PC-3 (cell line): ENCODE measurements around the gene RAET1E. TPM values are rescaled to one million over a fixed set of nuclear protein-coding genes. Genes with fewer than 3 reads are reported as not detected.
"Not testable (repeated sequence)": the region's sequence is repeated elsewhere in the genome, so short reads cannot be mapped to it uniquely, and the experiment has no call there.

Experiments
- ATAC-seq: fragments of 200-7000 bp; cut with Tn5 transposase; 2 replicates; pipeline ENCODE4 v1.9.1; 2020; ENCODE audit warnings: mild to moderate bottlenecking, moderate library complexity
- BruUV-seq: library from RNA; stranded (reverse); fragments of 400-500 nt; replicated peaks from 2 replicates; lab custom pipeline; 2021; lab: Mats Ljungman, UMichigan
- CTCF ChIA-PET: fragments of 300-600 bp; sonication (Branson Sonifier 250); formaldehyde crosslinking; loops from one replicate; lab custom pipeline; 2022; ENCODE audit warnings: antibody characterized with exemption; lab: Charles Lee
- POLR2A ChIA-PET: fragments of 300-600 bp; sonication (Branson Sonifier 250); formaldehyde crosslinking; loops from one replicate; lab custom pipeline; 2022; ENCODE audit warnings: antibody characterized with exemption; ENCODE audit not compliant: unreplicated experiment; lab: Charles Lee
- DNase-seq: peaks from one replicate; pipeline ENCODE4 v3.0.0-alpha.2; 2015
- H2AFZ ChIP-seq: fragments of 300-600 bp; sonication (generic); 2 replicates; pipeline ENCODE4 v1.6.0; 2016; ENCODE audit warnings: antibody characterized with exemption, low read length
- H3F3A ChIP-seq: fragments of 300-600 bp; sonication (generic); one replicate; pipeline ENCODE4 v1.6.0; 2017; ENCODE audit warnings: antibody characterized with exemption, low read length, control low read depth, mild to moderate bottlenecking; ENCODE audit not compliant: unreplicated experiment
- H3K27ac ChIP-seq: fragments of 300-600 bp; sonication (generic); 2 replicates; pipeline ENCODE4 v1.5.1; 2016; ENCODE audit warnings: mild to moderate bottlenecking, low read length
- H3K27me3 ChIP-seq: fragments of 300-600 bp; sonication (generic); 2 replicates; pipeline ENCODE4 v1.6.1; 2016; ENCODE audit warnings: low read length, mixed read lengths
- H3K36me3 ChIP-seq: fragments of 300-600 bp; sonication (generic); 2 replicates; pipeline ENCODE4 v1.6.1; 2016; ENCODE audit warnings: low read depth, mixed run types, low read length, mixed read lengths
- H3K4me1 ChIP-seq: fragments of 300-600 bp; sonication (generic); 2 replicates; pipeline ENCODE4 v1.5.1; 2016; ENCODE audit warnings: low read length; ENCODE audit not compliant: insufficient read depth
- H3K4me2 ChIP-seq: fragments of 300-600 bp; sonication (generic); 2 replicates; pipeline ENCODE4 v1.6.0; 2016; ENCODE audit warnings: low read length
- H3K4me3 ChIP-seq: fragments of 300-600 bp; sonication (generic); 2 replicates; pipeline ENCODE4 v1.5.1; 2016; ENCODE audit warnings: mild to moderate bottlenecking, low read length, mixed read lengths
- H3K79me2 ChIP-seq: fragments of 300-600 bp; sonication (generic); 2 replicates; pipeline ENCODE4 v1.6.1; 2017; ENCODE audit warnings: low read length, mixed read lengths
- H3K9ac ChIP-seq: fragments of 300-600 bp; sonication (generic); 2 replicates; pipeline ENCODE4 v1.6.0; 2016; ENCODE audit warnings: mild to moderate bottlenecking, low read length
- H3K9me2 ChIP-seq: fragments of 300-600 bp; sonication (generic); replicated peaks from 2 replicates; pipeline ENCODE4 v1.6.1; 2016; ENCODE audit warnings: mixed run types, low read length, mixed read lengths
- H3K9me3 ChIP-seq: fragments of 300-600 bp; sonication (generic); 2 replicates; pipeline ENCODE4 v1.6.1; 2016; ENCODE audit warnings: low read length, mixed read lengths
- H4K20me1 ChIP-seq: fragments of 300-600 bp; sonication (generic); 2 replicates; pipeline ENCODE4 v1.6.1; 2016; ENCODE audit warnings: low read length, mixed read lengths
- EZH2 ChIP-seq: fragments of 300-600 bp; sonication (generic); IDR thresholded peaks from one replicate; pipeline ENCODE4 v1.6.1; 2017; ENCODE audit warnings: antibody characterized with exemption, mild to moderate bottlenecking, low read length; ENCODE audit not compliant: unreplicated experiment
- EZH2phosphoT487 ChIP-seq: fragments of 300-600 bp; sonication (generic); IDR thresholded peaks from 2 replicates; pipeline ENCODE4 v1.6.1; 2018; ENCODE audit warnings: mild to moderate bottlenecking, antibody characterized with exemption, low read length, borderline replicate concordance
- intact Hi-C: fragments of 100-400 bp; cut with micrococcal nuclease; formaldehyde crosslinking; loops from 2 replicates; pipeline ENCODE4 v1.9.0; 2023
- total RNA-seq: library from RNA; depleted of rRNA; stranded (reverse); fragments of >200 nt; gene quantifications from 2 replicates; pipeline ENCODE4 v1.2.3, GENCODE V29; 2014
- TF ChIP-seq, protein P1 (sequence below): fragments of 300-600 bp; sonication (generic); conservative IDR thresholded peaks from 2 replicates; pipeline ENCODE4 v1.5.1; 2017; ENCODE audit warnings: antibody characterized with exemption, low read depth, mild to moderate bottlenecking, low read length

The RAET1E gene
- total RNA-seq, 1 experiment from 2014 or later = 0.40 TPM

DNA sequence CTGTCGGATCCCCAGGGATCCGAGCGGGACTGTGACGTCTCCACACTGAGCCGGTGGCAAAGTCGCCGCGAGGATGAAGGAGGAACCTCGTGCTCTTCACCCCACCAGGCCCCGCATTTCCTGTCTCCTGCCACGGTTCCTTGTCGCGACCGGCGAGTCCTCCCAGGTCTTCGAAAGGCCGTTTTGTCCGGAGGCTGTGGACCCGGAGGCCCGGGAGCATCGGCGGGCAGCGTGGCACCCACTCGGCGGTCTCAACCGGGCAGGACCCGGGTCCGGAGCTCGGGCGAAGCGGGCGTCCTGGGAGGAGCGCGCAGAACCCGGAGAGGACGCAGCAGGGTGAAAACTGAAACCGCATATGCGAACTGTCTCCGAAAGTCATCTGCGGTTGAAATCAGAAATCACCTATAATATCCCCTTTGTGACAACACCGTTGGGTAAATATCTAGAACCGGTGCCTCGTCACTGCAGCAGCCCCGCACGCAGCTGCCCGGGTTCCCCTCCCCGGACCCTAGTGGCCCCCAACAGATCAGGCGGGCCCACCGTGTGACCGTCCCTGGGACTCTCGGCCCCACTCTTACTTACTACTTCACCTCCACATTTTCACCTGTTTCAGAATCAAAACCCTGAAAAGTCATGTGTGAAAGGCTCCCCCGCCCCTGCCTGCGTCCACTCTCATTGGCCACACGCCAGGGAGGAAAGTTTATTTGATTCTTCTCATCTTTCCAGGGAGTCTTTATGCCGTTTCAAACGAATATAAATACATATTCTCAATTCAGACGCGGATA, 40.9 kb upstream of the RAET1E start:
- POLR2A ChIA-PET = no interaction called here
- Histone ChIP-seq H4K20me1 (no peaks in the 10 kb centered on the region), H3K4me3 (peak overlapping the region; percentile 80), H3F3A (no peaks in the 10 kb centered on the region), H3K9me3 (no peaks in the 10 kb centered on the region), H3K9ac (peak overlapping the region; percentile 66), H3K9me2 (no peaks in the 10 kb centered on the region), H3K27me3 (no peaks in the 10 kb centered on the region), H3K36me3 (no peaks in the 10 kb centered on the region), H3K4me1 (peaks cover 18% of the 10 kb centered on the region; the same call in 1 of the 2 replicates), H3K79me2 (no peaks in the 10 kb centered on the region), H3K4me2 (peak overlapping the region; percentile 98), H2AFZ (peak overlapping the region; percentile 92), H3K27ac (no peak overlapping the region)
- CTCF ChIA-PET = no interaction called here
- BruUV-seq = no TSS peak
- peak; percentile 27 for DNase-seq
- TF ChIP-seq EZH2 (no peak), EZH2phosphoT487 (no peak)
- TF ChIP-seq, protein P1, sequence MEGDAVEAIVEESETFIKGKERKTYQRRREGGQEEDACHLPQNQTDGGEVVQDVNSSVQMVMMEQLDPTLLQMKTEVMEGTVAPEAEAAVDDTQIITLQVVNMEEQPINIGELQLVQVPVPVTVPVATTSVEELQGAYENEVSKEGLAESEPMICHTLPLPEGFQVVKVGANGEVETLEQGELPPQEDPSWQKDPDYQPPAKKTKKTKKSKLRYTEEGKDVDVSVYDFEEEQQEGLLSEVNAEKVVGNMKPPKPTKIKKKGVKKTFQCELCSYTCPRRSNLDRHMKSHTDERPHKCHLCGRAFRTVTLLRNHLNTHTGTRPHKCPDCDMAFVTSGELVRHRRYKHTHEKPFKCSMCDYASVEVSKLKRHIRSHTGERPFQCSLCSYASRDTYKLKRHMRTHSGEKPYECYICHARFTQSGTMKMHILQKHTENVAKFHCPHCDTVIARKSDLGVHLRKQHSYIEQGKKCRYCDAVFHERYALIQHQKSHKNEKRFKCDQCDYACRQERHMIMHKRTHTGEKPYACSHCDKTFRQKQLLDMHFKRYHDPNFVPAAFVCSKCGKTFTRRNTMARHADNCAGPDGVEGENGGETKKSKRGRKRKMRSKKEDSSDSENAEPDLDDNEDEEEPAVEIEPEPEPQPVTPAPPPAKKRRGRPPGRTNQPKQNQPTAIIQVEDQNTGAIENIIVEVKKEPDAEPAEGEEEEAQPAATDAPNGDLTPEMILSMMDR = no peak
- 0 out of 2 replicates have a peak, but pooled peaks have one; percentile 2 for ATAC-seq
- intact Hi-C loops = no loop called here

DNA sequence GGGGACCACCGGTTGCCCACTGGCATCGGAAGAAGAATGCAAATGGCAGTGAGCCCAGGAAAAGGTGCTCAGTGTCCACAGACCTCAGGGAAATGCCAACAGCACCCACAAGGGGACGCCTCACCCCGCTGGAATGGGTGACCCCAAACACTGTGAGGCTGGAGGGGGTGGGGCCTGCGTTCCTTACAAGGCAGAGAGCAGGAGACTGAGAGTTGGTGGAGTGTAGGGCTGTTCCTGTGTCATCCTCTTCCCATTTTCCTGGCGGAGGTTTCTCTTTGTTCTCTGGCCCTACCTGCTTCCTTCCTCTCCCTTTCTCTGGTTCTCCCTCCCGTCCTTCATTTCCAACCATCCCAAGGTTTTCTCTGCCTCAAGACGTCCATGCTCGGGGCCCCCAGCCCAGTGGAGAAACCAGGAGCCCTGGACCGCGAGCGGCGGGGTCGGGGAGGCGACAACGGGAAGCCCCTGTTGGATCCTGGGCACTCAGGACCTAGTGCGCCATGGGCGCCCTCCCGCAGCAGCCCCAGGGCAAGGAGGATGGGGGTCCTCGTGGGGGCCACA, 40.2 kb upstream of the RAET1E start:
- H3K9me3 ChIP-seq, H3K27ac ChIP-seq, H3K9me2 ChIP-seq, H3K27me3 ChIP-seq, H3K79me2 ChIP-seq, CTCF ChIA-PET, H4K20me1 ChIP-seq, H3K36me3 ChIP-seq, intact Hi-C loops, DNase-seq, H3F3A ChIP-seq, POLR2A ChIA-PET: not testable (repeated sequence)
- Histone ChIP-seq H3K4me2 (peak overlapping the region; percentile 98), H3K9ac (peak overlapping the region; percentile 66), H3K4me1 (peaks cover 18% of the 10 kb centered on the region; the same call in 1 of the 2 replicates), H2AFZ (peak overlapping the region; percentile 92), H3K4me3 (peak overlapping the region; percentile 80)
- peak; percentile 42 for ATAC-seq
- BruUV-seq = TSS peak; percentile 18

DNA sequence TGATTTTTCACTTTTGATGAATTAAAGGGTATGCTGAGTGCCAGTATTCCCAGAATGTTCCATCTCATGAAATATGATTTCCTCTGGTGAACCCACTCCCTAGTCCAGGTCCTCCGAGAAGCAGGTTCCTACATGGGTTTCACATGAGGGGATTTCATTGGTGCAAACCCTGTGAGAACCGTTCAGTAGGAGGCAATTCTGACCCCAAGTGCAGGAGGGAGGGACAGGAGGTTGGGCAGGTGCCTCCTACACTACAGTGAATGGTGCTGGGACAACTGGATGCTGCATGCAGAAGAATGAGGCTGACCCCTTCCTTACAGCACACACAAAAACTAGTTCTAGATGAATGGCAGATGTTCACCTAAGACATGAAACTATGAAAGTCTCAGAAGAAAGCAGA, 38.8 kb upstream of the RAET1E start:
- Histone ChIP-seq H3K27ac (no peak overlapping the region), H4K20me1 (no peaks in the 10 kb centered on the region), H3K9me3 (no peaks in the 10 kb centered on the region), H3K36me3 (no peaks in the 10 kb centered on the region), H3K9ac (no peak overlapping the region), H3F3A (no peaks in the 10 kb centered on the region), H2AFZ (no peak overlapping the region), H3K4me2 (no peak overlapping the region), H3K79me2 (no peaks in the 10 kb centered on the region), H3K27me3 (no peaks in the 10 kb centered on the region), H3K9me2 (no peaks in the 10 kb centered on the region), H3K4me3 (no peak overlapping the region), H3K4me1 (peaks cover 18% of the 10 kb centered on the region; the same call in 1 of the 2 replicates)
- no TSS peak for BruUV-seq
- intact Hi-C loops = no loop called here
- no peak for ATAC-seq
- TF ChIP-seq EZH2 (no peak), EZH2phosphoT487 (no peak)
- TF ChIP-seq, protein P1 = no peak
- ChIA-PET POLR2A (no interaction called here), CTCF (no interaction called here)
- no peak for DNase-seq
